ENCODE measurements around the gene HDHD5.

Gene HDHD5

DNA sequence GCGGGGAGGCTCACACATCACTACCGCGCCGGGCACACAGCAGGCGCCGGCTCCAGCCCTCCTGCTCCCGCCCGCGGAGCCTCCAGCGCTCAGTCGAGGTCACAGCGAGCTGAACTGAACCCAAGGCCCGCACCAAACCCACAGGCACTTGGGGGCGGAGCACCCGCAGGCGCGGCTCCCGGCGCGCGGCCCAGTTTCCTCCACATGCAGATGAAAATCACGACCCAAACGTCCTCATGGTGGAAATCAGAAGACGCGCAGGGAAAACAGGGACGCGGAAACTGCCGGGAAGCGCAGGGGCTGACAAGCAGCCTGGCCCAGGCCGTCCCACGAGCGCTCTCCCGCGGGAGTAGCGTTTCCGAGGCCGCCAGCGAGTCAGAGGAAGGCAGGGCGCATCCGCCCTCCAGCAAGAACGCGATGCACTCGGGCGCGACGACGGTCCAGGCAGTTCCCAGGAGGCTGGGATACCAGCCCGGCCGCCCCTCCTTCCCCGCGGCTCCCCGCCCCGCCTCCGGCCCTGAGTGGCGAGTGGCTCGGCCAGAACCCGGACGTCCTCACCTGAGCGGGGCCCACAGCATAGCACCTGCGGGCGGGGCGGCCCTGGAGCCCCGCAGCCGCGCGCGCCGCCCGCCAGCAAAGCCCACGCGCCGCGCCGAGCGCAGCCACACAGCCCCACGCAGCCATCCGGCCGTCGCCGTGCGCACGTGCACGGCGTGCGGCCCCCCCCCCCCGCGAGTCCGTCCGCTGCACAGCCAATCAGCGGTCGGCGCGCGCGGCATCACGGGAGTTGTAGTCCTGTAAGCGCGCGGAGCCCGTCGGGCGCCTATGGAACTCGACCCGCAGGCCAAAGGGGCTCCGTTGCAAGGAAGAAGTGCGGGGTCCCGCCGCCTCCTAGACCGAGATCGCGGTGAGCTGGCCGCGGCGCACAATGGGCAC is at the start of gene HDHD5:
HDHD5 (minus strand) TSS at position 710 of the 936 bp plus-strand sequence; CDS start at position 684, 26 bp downstream.
- DNase-seq (ENCODE audit: low read depth in 3 of 3): peak; percentile 78 to 88 (median 82)

DNA sequence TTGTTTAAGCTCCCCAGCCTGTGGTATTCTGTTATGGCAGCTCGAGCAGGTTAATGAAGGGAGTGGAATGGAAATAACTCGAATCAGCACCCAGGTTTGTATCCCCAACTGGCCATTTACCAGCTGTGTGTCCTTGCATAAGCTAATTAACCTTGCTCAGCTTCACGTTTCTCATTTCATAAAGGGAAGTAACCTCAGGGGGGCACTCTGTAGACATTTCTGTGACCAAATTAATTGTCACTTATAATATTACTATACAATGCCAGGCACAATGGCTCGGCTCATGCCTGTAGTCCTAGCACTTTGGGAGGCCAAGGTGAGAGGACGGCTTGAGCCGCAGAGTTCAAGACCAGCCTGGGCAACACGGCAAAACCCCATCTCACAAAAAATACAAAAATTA is 46.4 kb upstream of the HDHD5 start:
- no peak for DNase-seq (ENCODE audit: low read depth in 3 of 3)

DNA sequence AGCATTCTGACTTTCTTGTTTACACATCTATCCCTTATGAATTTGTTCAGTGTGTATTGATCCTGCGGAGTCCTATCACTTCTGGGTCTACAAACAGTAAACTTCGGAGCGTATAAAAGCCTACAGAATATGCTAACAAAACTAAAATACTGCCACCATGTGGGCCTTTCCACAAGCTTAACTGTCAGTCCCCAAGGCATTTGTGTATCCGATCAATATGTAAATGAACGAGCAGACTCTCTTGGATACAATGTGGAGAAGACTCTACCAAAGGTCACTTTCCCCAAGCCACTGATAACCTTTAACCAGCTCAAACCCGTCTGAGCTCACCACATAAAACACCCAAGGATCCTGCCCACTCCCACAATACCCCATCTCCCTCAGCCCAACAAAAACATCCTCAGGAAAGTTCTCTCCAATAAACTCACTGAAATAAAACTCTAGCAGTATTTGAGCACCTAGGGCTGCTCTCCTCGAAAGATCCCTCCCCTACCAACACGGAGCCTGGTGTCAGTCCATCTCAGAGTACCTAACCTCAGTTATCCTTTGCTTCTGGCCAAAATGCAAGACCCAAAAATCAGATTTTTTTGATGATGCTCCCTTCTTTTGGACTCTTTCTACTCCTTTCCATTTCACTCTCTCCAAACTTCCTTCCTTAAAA is 42.3 kb upstream of the HDHD5 start:
- no peak for DNase-seq (ENCODE audit: low read depth in 3 of 3)

DNA sequence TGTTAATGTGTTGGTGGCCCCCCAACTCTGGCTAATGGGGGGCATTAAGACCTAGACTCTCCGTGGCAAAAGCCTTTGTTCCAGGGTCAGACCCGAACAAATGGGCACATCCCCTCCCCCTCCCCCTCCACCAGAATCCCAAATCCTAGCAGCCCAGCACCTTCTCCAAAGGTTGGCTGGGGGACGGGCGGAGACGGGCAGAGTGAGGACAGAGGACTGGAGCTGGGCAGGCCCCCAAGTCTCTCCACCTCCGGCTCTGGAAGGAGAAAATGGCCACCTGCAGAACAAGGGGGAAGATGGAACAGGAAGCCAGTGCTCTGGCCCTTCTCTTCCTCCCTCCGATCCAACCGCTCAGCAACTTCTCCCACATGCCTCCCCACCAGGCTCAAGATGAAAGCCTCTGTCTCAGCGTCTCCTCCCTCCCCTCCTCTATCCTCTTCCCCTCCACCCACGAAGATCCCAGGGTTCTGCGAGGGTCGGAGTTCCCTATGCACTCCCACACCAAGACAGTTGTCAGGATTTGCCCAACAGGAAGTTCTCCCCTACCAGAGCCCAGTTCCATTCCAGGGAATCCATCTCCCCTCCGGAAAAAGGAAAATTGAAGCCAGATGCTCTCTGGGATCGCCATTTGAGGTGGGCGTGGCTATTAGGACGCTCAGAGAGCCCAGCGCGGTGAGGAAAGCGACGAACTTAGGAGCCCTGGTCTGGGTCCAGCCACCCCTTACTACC is 40.1 kb upstream of the HDHD5 start:
- no peak for DNase-seq (ENCODE audit: low read depth in 3 of 3)

DNA sequence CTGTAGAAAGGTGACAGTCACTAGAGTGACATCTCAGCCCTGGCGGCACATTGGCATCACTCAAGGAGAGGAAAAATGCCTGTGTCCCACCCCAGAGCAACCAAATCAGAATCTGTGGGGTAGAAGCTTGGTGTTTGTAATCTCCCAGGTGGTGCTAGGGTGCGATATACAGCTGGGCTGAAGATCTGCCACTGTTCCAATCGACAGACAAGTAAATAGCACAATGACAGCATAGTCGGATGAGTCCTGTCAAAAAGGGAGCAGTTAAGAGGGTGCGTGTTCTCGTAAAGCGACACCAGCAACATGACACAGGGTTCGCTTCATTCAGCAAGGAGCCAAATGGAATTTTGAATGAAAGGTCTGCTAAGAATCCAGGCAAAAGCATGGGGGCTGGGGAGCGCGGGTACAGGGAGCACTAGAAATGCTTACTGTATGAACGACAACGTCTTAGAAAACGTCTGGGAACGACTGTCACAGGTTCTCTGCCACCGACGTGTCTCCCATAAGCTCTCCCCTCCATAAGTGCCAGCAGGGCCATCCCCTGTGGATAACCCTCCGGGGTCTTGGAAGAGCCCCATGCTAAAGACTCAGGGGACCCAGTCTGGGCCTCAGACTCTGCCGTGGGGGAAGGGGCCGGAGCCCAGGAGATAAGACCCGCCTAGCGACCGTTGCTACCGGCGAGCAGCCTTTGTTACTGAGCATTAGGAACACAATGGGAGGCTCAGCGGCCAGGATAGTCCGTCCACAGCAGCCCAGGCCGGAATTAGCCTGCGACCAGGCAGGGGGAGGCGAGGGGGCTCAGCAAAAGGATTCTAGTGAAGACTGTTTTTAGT is 39.3 kb upstream of the HDHD5 start:
- no peak for DNase-seq (ENCODE audit: low read depth in 3 of 3)

DNA sequence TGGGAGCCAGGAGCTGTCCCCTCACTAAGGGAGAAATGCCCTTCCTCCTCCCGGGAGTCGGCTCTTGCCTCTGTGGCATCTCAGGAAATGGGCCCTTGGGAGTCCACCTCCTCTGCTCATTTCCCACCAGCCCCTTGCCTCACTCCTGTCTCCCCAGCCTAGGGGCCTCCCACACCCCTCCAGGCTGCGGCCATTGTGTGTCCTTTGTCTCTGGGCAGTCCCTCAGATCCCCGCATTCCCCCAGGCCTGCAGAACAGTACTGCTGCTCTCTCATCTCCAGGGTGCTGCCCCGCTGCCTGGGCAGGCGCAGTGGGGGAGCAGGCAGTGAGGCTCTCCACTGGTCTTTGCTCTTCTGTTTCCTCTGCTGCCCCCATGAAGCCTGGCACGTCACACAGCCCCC is 35.1 kb upstream of the HDHD5 start:
- no peak for DNase-seq (ENCODE audit: low read depth in 3 of 3)

DNA sequence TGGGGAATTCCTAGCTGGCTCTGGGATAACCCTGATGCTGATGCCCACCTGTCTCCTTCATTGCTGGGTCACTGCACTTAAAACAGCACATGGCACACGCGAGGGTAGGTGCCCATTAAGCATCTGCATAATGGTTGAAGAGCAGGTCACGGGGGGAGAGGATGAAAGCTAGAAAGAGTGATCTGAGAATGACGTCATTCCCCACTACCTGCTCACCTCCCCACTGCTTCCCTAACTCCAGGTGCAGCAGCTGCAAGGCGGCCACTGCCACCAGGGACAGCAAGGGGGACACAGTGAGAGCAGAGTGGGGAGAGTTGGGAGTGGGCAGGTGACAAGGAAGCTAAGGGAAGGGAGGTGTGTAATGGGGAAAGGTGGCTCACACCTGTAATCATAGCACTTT is 33.1 kb upstream of the HDHD5 start:
- DNase-seq (ENCODE audit: low read depth in 3 of 3): no peak

DNA sequence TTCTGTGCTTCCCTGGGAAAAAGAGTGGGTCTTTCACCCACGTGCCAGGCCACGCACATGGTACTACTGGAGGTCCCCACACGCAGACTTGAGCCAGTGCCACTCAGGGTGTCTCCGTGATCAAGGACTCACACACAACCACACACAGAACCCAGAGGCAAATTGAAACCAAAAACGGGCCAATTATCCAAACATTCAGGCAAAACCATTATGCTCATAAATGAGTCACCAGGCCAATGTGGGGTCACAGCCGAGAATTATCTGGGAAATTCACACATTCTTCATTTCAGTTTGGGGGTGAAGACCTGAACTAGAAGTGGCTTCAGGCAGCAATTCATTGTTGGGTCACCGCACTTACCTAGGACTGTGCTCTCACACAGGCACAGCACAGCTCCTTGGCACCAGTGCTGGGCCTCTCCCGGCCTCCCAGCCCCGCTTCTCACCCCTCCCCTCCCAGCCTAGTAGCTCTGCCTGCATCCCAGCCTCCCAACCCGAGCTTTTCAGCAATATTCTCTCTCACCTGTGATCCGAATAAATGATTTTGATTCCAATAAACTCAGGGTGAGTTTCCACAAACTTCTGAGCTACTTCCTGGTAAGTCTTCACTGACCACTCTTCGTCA is 32.2 kb upstream of the HDHD5 start:
- DNase-seq (ENCODE audit: low read depth in 3 of 3): no peak

DNA sequence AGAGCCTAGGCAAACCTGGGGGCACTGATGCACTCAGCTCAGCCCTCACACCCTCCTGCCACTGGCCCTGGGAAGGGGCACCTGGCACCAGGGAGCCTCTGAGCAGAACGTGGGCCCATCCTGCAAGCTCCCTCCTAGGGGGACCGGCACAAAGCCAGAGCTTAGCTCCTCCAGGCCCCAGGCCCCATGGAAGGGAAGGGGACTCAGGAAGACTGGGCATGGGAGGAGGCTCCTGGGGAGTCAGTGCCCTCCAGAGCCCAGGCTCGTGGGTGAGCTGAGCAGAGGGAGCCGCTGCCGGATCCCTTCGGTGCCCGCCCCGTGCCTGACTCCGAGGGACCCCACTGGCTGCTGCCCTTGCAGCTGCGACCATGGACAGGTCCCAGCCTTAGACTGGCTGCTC is 31.6 kb upstream of the HDHD5 start:
- no peak for DNase-seq (ENCODE audit: low read depth in 3 of 3)

DNA sequence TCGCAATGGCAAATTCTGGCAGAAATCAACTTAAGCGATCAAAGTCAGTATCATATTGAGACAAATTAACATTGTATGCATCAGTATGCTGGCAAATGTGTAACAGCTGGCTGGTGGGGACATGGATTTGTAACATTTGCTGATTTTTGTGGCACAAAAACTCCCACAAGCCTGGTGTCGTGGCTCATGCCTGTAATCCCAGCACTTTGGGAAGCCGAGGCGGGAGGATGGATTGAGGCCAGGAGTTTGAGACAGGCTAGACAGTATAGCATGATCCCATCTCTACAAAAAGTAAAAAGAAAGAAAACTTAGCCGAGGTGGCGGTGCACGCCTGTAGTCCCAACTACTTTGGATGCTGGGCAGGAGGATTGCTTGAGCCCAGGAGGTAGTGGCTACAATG is 17.6 kb upstream of the HDHD5 start:
- no peak for DNase-seq (ENCODE audit: low read depth in 3 of 3)

DNA sequence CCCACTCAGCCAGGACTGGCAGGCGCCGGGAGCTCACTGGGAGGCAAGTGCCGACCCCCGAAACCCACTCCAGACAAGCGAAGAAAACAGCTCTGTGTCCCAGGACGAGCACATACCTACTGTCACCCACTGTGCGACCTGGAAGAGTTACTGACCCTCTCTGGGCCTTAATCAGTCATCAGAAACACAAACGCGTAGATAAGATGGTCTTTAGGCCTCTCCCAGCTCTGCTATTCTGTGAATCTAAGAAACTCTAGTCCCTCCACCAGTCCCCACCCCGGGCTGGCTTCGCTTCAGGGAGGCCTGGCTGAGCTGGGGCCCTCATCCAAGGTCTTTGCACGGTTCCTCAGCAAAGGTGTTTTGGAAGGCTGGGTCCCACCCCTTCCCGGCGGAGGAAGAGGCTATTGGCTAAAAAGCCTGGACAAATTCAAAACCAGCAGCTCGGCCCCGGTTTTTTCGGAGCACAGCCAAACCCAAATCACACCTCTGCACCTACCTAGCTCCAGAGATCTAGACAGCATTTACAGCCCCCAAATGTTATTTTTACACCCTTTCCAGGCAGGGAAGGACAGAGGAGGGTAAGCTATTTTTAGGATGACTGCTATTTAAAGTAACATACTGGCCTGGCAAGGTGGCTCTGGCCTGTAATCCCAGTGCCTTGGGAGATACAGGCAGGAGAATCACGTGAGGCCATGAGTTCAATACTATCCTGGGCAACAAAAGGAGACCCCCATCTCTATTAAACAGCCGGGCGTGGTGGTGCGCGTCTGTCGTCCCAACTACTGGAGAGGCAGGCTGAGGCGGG is 13.2 kb upstream of the HDHD5 start:
- DNase-seq (ENCODE audit: low read depth in 3 of 3): no peak

DNA sequence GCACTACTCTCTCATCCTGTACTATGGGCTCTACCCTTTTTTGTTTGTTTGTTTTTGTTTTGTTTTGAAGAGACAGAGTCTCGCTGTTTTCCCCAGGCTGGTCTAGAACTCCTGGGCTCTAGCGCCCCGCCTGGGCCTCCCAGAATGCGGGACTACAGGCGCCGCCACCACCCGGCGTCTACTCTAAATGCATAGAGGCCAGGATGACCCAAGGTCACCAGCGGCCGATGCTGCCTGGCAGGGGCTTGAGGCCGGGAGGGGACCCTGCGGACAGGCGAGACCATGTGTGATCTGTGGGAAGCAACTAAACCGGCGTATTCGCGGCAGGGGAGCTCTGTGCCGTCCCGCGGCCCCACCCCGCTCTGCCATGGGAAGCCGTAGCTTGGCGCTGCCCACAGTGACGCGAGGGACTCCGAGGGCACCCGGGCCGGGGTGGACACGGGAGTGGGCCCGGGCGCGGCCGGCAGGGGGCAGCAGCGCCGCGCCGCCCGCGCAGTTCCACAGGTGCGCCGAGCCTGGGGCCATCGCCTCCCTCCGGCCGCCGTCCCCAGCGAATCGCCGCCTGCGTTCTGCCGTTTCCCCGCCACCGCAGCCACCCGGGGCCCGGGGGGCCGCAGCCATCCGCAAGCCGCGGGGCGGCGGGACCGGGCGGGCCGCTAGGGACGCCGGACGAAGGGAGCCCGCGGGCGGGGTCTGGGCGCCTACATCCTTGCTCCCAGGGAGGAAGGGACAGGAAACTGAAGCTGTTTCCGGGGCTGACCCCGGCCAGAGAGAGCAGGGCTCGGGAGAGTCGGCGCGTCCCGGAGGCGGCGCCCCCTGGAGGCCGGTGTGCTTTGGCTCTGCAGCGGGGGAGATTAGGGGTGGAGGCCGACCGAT is 12.3 kb upstream of the HDHD5 start:
- peak; percentile 75 to 83 (median 81) for DNase-seq (ENCODE audit: low read depth in 3 of 3)

DNA sequence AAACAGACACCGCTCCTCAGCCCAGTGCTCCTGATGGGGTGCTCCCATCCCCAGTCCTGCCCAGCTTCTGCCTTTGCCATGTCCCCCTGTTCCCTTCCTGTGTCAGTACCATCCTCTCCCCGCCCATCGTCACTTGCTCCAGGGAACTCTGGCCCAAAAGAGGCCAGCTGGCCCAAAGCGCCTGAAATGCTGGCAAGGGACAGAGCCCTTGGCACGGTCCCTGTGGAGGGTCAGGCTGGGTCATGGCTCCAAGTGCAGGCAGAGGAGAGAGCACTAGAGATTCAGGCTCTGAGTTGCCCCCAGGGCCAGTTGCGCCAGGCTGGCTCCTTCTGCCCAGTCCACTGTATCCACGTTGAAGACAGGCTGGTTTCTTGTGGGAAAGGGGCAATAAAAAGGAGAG is 8.4 kb upstream of the HDHD5 start:
- DNase-seq (ENCODE audit: low read depth in 3 of 3): no peak

DNA sequence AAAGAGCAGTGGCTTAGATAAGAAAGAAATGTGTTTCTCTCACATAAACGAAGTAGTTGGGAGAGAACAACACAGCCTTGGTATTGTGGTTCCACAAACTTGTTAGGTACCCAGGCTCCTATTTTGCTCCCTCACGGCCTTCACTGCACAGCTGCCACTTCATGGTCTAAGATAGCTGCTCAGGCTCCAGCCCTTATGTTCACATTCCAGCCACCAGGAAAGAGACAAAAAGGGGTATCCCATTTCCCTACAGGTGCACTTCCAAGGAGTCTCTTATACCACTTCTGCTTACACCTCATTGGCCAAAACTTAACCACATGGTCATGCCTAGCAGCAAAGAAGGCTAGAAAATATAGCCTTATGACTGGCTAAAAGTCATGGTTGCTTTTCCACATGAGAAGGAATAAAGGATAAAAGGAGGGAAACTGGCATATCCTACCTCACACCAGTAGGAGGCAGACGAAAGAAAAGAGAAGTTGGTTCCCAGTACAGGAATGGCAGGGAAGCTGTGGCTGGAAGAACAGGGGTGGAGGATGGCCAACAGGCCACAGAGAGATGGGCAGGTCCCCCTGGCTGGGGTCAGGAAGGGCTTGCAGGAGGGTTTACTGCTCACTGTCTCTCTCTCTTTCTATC is 5.4 kb upstream of the HDHD5 start:
- DNase-seq (ENCODE audit: low read depth in 3 of 3): no peak

DNA sequence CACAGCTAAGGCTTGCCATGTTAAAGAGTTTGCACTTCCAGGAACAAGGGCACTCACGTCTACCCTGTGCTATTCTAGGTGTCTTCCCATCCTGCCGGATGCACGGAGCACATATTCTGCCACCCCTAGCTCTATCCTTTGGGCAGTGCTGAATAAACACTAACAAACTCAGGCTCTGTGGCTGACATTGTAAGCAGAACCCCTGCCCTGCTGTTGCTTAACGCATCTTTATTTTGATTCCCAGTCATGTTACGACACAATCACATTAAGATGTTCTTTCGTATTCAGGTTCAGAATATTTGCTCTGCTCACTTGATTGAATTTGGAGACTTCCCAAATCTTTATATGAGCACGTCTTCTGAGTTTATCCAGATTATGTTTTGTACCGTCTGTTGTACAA is 3.7 kb upstream of the HDHD5 start:
- no peak for DNase-seq (ENCODE audit: low read depth in 3 of 3)

DNA sequence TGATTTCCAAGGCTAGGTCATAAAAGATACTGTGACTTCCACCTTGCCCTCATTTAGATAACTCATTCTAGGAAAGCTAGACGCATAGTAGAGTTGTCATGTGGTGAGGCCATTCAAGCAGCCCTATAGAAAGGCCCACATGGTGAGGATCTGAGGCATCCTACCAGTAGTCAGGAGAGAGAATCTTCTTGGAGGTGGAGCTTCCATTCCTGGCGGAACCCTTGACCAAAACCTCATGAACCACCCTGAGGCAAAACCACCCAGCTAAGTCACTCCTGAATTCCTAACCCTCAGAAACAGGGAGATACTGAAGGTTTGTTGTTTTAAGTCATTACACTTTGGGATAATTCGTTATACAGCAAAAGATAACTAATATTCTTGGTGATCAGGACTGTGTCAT is 2.9 kb upstream of the HDHD5 start:
- no peak for DNase-seq (ENCODE audit: low read depth in 3 of 3)

DNA sequence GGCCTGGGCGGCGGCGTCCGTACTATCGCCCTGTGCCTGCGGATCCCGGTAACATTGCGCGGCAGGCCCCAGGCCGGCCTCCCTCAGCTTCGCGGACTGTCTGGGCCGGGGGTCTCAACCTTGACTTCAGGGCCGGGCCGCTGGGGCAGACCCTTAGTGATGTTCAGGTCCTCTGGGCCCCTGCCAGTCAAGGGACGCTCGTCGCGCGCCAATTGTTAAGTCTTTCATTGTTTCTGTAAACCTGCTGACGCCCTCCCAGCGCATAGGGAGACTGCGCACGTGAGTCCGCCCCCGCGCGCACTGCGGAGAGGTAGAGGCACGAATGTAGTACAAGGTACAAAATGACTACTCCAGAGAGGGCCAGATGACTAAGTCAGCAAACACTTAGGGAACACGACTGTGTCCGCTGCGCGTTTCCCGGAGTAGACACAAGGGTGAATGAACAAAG is 451 bp upstream of the HDHD5 start:
- DNase-seq (ENCODE audit: low read depth in 3 of 3): peak; percentile 52 to 70 (median 56)

DNA sequence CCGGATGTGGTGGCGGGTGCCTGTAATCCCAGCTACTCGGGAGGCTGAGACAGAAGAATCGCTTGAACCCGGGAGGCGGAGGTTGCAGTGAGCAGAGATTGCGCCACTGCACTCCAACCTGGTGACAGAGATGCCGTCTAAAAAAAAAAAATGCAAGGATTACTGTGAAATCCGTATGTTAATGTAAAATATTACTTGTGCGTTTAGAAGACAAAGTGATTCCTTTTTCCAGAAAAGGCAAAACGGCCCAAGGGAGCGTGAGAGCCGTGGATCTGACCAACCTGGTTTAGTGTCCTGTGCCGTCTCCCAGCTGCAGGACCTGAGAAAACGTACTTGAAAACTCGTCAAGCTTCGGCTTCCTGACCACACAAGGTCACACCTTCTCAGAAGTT is 905 bp downstream of the HDHD5 start:
- no peak for DNase-seq (ENCODE audit: low read depth in 3 of 3)

DNA sequence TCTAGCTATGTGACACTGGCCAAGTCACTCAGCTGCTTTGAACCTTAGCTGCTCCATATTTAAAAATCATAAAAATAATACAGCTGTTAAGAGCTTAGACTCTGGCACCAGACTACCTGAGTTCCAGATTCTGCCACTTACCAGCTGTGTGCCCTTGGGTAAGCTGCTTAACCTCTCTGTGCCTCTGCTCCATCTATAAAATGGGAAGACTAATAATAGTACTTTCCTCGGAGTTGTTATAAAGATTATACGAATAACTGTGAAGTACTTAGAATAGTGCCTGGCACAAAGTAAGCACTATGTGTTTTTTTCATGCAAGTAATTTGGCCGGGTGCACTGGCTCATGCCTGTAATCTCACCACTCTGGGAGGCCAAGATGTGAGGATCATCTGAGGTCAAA is 1.4 kb downstream of the HDHD5 start:
- no peak for DNase-seq (ENCODE audit: low read depth in 3 of 3)
